NCI-H69 (cell line): ENCODE results near the gene RBMY1A1.
"Not testable (repeated sequence)": the region's sequence is repeated elsewhere in the genome, so short reads cannot be mapped to it uniquely, and the experiment has no call there.

Experiments
- DNase-seq: peaks from one replicate; lab custom pipeline; 2025; lab: John Stamatoyannopoulos, UW

Gene RBMY1A1

DNA sequence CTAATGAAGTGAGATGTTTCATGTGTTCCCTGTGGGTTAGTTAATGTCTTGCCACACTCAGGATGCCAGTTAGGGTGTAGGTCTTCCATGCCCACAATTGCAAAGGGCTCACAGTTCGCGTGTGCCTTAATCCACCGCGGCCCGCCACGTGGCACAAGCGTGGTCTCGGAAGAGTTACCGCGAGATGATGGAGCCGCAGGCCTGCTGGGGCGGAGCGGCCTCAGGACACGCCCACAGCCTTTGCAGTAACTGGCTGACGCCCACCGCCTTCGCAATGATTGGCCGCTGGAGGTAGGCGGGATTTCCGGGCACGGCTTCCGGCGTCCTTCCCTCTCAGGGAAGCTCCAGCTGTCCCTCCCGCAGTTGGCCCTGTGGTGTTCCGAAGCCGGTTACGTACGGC, at the start of gene RBMY1A1:
TSS of gene RBMY1A1 (plus strand) at position 301 of the 400 bp plus-strand sequence. CDS start 2,013 bp downstream, outside the sequence.
- DNase-seq = not testable (repeated sequence)

DNA sequence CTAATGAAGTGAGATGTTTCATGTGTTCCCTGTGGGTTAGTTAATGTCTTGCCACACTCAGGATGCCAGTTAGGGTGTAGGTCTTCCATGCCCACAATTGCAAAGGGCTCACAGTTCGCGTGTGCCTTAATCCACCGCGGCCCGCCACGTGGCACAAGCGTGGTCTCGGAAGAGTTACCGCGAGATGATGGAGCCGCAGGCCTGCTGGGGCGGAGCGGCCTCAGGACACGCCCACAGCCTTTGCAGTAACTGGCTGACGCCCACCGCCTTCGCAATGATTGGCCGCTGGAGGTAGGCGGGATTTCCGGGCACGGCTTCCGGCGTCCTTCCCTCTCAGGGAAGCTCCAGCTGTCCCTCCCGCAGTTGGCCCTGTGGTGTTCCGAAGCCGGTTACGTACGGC, 23.6 kb upstream of the RBMY1A1 start, which contains the start of gene RBMY1B:
TSS of gene RBMY1B (plus strand) at position 301 of the 400 bp plus-strand sequence. CDS start 2,013 bp downstream, outside the sequence.
- not testable (repeated sequence) for DNase-seq

DNA sequence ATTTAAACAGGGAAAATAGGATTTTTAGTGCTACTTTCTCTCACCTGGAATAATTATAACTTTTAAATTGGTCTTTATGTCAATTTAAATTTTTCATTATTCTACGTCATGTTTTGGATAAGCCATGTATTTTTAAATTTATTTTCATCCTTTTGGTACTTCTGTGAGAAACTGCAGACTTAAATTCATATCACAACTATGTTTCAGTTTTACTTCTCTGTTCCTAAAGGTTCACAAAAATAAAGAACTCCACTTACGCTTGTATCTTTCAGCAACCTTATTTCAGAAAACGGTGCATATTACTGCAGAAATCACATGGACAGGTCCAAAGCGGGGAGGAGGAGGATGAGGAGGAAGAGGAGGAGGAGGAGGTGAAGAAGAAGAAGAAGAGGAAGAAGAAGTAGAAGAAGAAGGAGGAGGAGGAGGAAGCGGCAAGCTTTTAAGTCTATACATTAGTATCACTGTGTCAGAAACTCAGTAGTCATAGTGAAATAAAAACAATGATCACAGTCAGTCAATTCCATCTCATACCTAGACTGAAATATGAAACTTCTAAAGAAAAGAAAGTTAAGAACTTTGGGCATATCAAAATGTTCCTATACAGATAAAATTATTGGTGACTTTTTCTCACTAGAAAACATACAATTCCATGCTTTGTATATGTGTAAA, 24.8 kb downstream of the RBMY1A1 start:
- not testable (repeated sequence) for DNase-seq

DNA sequence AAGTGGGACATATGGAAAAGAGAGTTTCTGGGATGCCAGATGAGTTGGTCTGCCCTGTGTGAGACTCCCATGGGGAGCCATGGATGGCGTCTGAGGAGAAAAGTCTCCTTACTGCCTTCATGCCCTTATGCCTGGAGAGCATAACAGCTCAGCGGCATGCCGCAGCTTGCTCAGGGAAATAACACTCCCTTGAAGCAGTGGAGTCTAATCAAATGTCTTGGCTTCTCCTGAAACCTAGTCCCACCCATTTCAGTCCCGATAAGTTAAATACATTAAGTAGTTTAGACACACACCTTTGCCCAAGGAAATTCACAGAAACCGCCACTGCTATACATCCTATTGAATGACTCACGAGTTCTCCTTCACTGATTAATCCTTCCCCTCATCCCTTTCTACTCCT, 50.8 kb downstream of the RBMY1A1 start:
- no peak for DNase-seq

DNA sequence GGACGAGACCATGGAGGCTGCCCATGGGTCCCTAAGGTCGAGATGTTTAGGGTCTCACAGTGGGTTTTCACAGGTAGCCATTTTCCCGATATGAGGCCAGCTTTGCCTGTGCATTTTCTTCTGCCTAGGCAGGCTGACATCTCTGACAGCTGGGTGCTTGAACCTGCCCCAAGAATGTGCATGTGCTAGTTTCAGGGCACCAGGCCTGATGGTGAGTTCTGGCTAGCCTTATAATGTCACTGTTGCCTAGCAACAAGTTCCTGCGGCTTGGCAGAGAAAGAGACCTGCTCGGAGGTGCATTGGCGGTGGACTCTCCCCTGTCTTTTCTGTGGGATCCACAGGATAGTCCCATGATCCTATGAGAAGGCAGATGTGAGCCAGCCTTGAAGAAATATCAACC, 51.8 kb downstream of the RBMY1A1 start:
- not testable (repeated sequence) for DNase-seq

DNA sequence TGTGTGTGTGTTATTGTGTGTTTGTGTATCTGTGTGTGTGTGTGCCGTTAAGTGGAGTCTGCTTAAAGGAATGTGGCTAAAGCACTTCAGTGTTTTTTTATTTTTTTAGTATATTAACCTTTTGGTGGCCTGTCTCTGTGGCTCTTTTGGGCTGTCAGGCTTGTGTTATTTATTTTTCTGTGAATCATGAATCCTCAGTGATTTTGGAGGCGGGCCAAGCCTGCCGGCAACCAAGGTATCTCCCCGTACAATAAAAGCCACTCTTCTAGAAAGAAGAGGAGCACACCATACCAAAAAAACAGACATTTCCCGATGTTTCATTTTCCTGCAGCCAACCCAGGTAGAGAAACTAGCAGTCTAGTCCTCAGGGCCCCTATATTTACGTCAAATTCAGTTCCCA, 57.4 kb downstream of the RBMY1A1 start:
- DNase-seq = peak; percentile 50

DNA sequence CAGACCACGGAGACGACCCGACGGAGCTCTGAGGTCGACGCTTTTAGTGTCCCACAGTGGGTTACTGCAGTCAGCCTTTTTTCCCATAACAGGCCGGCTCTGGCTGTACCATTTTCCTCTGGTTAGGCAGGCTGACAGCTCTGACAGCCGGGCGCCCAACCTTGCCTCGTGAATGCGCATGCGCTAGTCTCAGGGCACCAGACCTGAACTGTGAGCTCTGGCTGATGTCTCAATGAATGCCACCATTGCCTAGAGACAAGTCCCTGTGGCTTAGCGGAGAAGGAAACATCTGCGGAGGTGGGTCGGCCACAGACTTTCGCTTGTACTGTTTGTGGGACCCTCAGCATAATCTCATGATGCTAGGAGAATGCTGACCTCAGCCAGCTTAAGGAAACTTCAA, 61.6 kb downstream of the RBMY1A1 start:
- DNase-seq = not testable (repeated sequence)
